IMR-90 (cell line): Measurements from ENCODE around the gene KCTD11. TPM values are rescaled to one million over a fixed set of nuclear protein-coding genes. Genes with fewer than 3 reads are reported as not detected.

ENCODE experiments used
- polyA plus RNA-seq, 3 experiments: library from polyadenylated mRNA; depleted of rRNA; stranded (reverse); fragments of >200 nt; gene quantifications; 2 replicates each; pipeline ENCODE4 v1.2.3, GENCODE V29; 2012; ENCODE audit warnings: low replicate concordance in 1 of 3
- total RNA-seq: library from RNA; depleted of rRNA; stranded (reverse); fragments of >200 nt; gene quantifications from 2 replicates; pipeline ENCODE4 v1.2.3, GENCODE V29; 2012
- TF ChIP-seq, protein P1 (sequence below): fragments of 150-350 bp; IDR thresholded peaks from 2 replicates; pipeline ENCODE4 v1.6.1; 2017; ENCODE audit warnings: mild to moderate bottlenecking, antibody characterized with exemption, low read length, low read depth
- TF ChIP-seq, protein P2 (sequence below): conservative IDR thresholded peaks from 2 replicates; pipeline ENCODE4 v1.5.1; 2012; ENCODE audit warnings: mild to moderate bottlenecking, low read depth, low read length, improper control_type of control experiment

Gene KCTD11
- total and polyA plus RNA-seq, 2 of the 4 experiments (the other 2 are of a cell fraction), result 10.8 to 16.4 TPM

DNA sequence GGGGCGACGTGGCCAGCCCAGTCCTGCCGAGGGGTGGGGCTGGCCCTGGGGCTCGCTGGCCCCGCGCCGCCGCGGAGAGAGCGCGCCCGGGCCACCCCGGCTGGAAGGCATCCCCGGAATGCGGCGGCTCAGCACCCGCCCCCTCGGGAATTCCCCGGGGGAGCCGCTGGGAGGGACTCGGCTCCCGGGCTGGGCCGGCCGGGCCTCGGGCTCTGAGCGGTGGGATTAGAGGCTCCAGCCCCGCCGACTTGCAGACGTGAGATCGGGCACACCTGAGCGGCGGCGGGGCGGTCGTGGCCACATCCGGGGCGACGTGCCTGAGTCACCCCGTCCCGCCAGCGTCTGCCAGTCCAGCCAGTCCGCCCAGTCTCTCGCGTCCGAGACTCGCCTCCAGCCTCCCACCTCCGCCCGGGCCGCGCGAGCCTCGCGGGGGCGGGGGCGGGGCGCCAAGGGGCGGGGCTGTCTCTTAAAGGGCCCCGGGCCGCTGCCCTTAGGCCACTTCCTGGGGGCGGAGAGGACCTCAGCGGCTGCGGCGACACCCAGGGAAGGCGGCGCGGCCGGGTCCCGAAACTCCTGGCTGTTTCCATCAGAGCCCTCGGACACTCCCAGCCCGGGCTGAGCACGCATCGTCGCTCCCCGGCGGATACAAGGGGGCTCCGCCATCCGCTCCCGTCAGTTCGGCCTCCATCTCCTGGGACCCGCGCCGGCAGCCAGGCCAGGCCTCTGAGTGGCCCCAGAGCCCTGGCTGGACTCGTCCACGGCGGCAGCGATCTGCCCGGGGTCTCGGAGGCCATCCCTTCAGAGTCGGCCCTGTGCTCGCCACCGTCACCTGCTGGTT lies at the start of gene KCTD11 (continued):
- TF ChIP-seq, protein P1, sequence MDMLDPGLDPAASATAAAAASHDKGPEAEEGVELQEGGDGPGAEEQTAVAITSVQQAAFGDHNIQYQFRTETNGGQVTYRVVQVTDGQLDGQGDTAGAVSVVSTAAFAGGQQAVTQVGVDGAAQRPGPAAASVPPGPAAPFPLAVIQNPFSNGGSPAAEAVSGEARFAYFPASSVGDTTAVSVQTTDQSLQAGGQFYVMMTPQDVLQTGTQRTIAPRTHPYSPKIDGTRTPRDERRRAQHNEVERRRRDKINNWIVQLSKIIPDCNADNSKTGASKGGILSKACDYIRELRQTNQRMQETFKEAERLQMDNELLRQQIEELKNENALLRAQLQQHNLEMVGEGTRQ, result no peak
- TF ChIP-seq, protein P2, sequence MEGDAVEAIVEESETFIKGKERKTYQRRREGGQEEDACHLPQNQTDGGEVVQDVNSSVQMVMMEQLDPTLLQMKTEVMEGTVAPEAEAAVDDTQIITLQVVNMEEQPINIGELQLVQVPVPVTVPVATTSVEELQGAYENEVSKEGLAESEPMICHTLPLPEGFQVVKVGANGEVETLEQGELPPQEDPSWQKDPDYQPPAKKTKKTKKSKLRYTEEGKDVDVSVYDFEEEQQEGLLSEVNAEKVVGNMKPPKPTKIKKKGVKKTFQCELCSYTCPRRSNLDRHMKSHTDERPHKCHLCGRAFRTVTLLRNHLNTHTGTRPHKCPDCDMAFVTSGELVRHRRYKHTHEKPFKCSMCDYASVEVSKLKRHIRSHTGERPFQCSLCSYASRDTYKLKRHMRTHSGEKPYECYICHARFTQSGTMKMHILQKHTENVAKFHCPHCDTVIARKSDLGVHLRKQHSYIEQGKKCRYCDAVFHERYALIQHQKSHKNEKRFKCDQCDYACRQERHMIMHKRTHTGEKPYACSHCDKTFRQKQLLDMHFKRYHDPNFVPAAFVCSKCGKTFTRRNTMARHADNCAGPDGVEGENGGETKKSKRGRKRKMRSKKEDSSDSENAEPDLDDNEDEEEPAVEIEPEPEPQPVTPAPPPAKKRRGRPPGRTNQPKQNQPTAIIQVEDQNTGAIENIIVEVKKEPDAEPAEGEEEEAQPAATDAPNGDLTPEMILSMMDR, result peak; percentile 63; the same call in 1 of the 2 replicates
